ENCODE data around the gene PLCXD1. TPM values are rescaled to one million over a fixed set of nuclear protein-coding genes. Genes with fewer than 3 reads are reported as not detected.

PLCXD1 gene
- total RNA-seq, 1 donor: 3.3 TPM

DNA sequence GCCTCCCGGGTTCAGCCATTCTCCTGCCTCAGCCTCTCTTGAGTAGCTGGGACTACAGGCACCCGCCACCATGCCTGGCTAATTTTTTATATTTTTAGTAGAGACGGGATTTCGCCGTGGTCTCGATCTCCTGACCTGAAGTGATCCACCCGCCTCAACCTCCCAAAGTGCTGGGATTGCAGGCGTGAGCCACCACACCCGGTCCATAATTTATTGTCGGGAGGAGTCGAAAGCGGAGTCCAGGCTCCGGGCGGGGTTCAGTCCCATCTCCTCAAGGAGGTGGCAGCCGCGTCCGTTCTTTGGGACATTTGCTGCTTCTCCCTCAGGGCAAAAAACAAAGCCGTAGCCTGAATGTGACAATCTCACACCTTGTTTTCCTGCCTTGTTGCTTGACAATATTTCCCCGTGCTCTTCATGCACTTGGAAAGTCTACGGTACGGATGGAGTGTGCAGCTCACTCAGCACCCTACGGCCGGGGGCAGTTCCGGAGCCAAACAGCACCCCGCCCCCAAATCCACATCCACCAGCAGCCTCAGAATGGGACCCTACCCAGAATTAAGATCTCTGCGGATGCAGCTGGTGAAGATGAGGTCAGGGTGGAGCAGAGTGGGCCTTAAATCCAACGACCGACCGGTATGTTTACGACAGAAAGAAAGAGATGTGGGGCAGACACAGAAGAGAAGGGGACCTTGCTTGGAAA is 27.8 kb downstream of the PLCXD1 start:
- Histone ChIP-seq H3K27me3 (ENCODE audit: insufficient read depth, low read length) (no peaks in the 10 kb centered on the region), H3K27ac (ENCODE audit: low read depth, low read length) (no peak overlapping the region), H3K4me2 (ENCODE audit: insufficient read depth, low read length) (no peak overlapping the region), H2AFZ (ENCODE audit: low read length) (no peak overlapping the region), H3K4me3 (ENCODE audit: insufficient read depth, low read length) (no peak overlapping the region), H3K79me2 (ENCODE audit: insufficient read depth, low read length) (no peaks in the 10 kb centered on the region), H4K20me1 (ENCODE audit: insufficient read depth, low read length) (no peaks in the 10 kb centered on the region), H3K9me3 (ENCODE audit: low read depth, low read length) (no peaks in the 10 kb centered on the region), H3K36me3 (ENCODE audit: insufficient read depth, low read length) (peaks cover 48% of the 10 kb centered on the region), H3K4me1 (ENCODE audit: insufficient read depth, low read length) (no peaks in the 10 kb centered on the region)
- TF ChIP-seq, protein P1, sequence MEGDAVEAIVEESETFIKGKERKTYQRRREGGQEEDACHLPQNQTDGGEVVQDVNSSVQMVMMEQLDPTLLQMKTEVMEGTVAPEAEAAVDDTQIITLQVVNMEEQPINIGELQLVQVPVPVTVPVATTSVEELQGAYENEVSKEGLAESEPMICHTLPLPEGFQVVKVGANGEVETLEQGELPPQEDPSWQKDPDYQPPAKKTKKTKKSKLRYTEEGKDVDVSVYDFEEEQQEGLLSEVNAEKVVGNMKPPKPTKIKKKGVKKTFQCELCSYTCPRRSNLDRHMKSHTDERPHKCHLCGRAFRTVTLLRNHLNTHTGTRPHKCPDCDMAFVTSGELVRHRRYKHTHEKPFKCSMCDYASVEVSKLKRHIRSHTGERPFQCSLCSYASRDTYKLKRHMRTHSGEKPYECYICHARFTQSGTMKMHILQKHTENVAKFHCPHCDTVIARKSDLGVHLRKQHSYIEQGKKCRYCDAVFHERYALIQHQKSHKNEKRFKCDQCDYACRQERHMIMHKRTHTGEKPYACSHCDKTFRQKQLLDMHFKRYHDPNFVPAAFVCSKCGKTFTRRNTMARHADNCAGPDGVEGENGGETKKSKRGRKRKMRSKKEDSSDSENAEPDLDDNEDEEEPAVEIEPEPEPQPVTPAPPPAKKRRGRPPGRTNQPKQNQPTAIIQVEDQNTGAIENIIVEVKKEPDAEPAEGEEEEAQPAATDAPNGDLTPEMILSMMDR (IDR thresholded peaks at IDR 0.05; ENCODE audit: extremely low read depth, low read depth, low read length): no peak
- peak; percentile 89 for DNase-seq (ENCODE audit: insufficient read length, low spot score, missing footprints)

DNA sequence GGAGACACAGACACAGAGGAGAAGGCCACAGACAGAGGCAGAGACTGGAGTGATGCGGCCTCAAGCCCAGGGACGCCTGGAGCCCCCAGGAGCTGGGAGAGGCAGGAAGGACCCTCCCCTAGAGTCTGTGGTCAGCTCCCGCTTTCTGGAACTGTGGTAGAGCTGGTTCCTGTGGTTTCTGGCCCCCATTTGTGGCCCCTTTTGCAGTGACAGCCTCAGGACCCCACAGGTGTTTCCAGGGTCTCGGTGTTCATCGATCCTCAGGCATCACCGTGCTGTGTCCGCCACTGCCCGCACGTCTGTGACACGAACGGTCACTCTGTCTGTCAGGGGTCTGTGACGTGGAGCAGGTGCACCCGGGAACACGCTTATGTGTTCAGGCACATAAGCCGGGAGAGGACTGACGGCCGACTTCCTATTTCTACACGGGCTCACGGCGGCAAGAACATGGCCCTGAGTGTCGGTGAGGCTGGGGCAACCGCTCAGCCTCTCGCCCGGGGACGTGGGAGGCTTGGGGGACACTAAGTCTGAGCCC is 29.5 kb downstream of the PLCXD1 start:
- Histone ChIP-seq H3K4me1 (ENCODE audit: insufficient read depth, low read length) (no peaks in the 10 kb centered on the region), H3K36me3 (ENCODE audit: insufficient read depth, low read length) (peaks cover 47% of the 10 kb centered on the region), H3K27ac (ENCODE audit: low read depth, low read length) (no peak overlapping the region), H3K4me3 (ENCODE audit: insufficient read depth, low read length) (no peak overlapping the region), H3K9me3 (ENCODE audit: low read depth, low read length) (no peaks in the 10 kb centered on the region), H4K20me1 (ENCODE audit: insufficient read depth, low read length) (no peaks in the 10 kb centered on the region), H3K4me2 (ENCODE audit: insufficient read depth, low read length) (no peak overlapping the region), H2AFZ (ENCODE audit: low read length) (no peak overlapping the region), H3K79me2 (ENCODE audit: insufficient read depth, low read length) (no peaks in the 10 kb centered on the region), H3K27me3 (ENCODE audit: insufficient read depth, low read length) (no peaks in the 10 kb centered on the region)
- TF ChIP-seq, protein P1 (IDR thresholded peaks at IDR 0.05; ENCODE audit: extremely low read depth, low read depth, low read length): no peak
- DNase-seq (ENCODE audit: insufficient read length, low spot score, missing footprints): peak; percentile 39

DNA sequence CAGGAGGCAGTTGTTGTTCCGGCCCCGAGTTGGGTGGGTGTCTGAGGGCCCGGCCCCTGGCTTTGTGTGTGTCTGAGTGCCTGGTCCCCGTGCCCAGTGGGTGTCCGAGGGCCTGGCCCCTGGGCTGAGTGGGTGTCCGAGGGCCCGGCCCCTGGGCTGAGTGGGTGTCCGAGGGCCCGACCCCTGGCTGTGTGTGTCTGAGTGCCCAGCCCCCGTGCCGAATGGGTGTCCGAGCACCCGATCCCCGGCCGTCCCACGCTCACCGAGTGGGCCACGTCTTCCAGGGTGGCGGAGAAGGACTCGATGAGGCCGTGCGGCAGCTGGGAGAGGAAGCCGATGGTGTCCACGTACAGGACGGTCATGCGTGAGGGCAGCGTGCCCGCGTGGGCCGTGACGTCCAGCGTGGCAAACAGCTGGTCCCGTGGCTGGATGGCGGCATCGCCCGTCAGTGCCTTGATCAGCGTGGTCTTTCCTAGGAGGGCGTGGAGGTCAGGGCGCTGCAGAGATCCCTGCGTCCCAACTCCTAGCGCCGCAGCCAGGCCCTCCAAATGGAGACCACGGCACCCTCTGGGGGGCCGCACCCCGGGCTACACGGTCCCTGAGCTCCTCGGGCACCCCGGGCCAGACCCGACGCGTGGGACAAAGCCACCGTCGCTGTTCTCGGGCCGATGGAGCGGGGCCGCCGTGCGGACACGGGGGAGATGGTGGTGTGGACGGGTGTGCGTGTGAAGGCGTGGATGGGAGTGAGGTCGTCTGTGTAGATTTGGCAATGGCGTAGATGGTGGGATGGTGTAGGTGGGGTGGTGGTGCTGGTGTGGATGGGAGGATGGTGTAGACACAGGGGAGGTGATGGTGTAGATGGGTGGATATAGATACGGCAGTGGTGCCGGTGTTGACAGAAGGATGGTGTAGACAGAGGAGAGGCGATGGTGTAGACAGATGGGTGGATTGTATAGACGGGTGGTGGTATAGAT is 30.3 kb downstream of the PLCXD1 start:
- TF ChIP-seq, protein P1 (IDR thresholded peaks at IDR 0.05; ENCODE audit: extremely low read depth, low read depth, low read length): no peak
- Histone ChIP-seq H3K79me2 (ENCODE audit: insufficient read depth, low read length) (no peaks in the 10 kb centered on the region), H3K4me2 (ENCODE audit: insufficient read depth, low read length) (no peak overlapping the region), H2AFZ (ENCODE audit: low read length) (no peak overlapping the region), H3K27ac (ENCODE audit: low read depth, low read length) (no peak overlapping the region), H3K36me3 (ENCODE audit: insufficient read depth, low read length) (peaks cover 42% of the 10 kb centered on the region), H3K9me3 (ENCODE audit: low read depth, low read length) (no peaks in the 10 kb centered on the region), H3K27me3 (ENCODE audit: insufficient read depth, low read length) (no peaks in the 10 kb centered on the region), H3K4me1 (ENCODE audit: insufficient read depth, low read length) (no peaks in the 10 kb centered on the region), H4K20me1 (ENCODE audit: insufficient read depth, low read length) (no peaks in the 10 kb centered on the region), H3K4me3 (ENCODE audit: insufficient read depth, low read length) (no peak overlapping the region)
- DNase-seq (ENCODE audit: insufficient read length, low spot score, missing footprints): peak; percentile 77
